ENCODE results near the gene MICAL3.

DNA sequence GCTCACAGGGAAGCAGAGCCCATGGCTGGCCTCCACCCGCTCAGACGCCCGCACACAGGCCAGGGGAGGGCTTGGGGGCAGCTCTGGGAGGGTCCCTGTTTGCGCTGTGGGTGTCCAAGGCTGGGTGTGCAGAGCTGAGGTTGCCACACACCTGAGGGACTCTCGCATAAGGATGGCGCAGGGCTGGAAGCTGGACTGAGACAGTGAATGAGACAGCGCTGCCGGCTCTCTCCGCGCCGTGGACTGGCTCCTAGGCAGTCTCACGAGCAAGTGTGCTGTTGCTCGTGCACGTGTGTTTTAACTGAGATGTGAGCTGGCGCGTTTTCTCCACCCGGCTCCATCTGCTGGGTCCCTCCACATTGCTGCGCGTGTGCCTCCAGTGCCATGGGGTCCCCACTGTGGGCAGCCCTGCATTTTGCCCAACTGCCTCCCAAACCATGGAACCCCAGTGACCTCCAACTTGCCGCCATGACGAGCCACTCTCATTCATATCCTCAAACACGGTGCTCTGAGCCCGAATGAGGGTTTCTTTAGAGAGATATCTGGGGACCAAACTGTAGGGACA lies 245.9 kb downstream of the MICAL3 start:
- TF ChIP-seq POLR2A (IDR thresholded peaks at IDR 0.05): no peak
- TF ChIP-seq, protein P1, sequence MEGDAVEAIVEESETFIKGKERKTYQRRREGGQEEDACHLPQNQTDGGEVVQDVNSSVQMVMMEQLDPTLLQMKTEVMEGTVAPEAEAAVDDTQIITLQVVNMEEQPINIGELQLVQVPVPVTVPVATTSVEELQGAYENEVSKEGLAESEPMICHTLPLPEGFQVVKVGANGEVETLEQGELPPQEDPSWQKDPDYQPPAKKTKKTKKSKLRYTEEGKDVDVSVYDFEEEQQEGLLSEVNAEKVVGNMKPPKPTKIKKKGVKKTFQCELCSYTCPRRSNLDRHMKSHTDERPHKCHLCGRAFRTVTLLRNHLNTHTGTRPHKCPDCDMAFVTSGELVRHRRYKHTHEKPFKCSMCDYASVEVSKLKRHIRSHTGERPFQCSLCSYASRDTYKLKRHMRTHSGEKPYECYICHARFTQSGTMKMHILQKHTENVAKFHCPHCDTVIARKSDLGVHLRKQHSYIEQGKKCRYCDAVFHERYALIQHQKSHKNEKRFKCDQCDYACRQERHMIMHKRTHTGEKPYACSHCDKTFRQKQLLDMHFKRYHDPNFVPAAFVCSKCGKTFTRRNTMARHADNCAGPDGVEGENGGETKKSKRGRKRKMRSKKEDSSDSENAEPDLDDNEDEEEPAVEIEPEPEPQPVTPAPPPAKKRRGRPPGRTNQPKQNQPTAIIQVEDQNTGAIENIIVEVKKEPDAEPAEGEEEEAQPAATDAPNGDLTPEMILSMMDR (IDR thresholded peaks at IDR 0.05): no peak
